Measurements from ENCODE around the gene LRBA.

DNA sequence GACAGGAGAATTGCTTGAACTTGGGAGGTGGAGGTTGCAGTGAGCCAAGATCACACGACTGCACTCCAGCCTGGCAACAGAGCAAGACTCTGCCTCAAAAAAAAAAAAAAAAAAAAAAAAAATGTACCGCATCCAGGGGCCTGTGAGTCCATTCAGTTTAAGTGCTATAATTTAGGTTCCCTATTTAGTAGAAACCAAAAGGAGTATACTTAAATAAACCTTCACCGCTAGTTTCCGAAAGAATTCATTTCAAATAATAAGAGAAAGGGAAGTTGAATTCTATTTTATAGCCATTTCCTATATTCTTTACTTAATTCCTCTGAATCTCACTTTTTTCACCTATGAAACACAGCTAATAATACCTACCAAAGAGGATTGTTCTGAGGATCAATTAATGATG is 20.8 kb upstream of the LRBA start:
- TF ChIP-seq CTCF (IDR thresholded peaks at IDR 0.05), result no peak
- no peak for TF ChIP-seq POLR2A (IDR thresholded peaks at IDR 0.05)

Data from ovary (tissue), 3 donors.